Neural progenitor cell (in vitro differentiated cells): ENCODE results near the gene C3orf52.

Experiments used
- EZH2 ChIP-seq: fragments of 200-600 bp; sonication (generic); IDR thresholded peaks from 2 replicates; pipeline ENCODE4 v1.6.1; 2017; ENCODE audit warnings: antibody characterized with exemption, mild to moderate bottlenecking, moderate library complexity
- EZH2phosphoT487 ChIP-seq: fragments of 200-600 bp; sonication (generic); IDR thresholded peaks from 2 replicates; pipeline ENCODE4 v1.6.1; 2017; ENCODE audit warnings: antibody characterized with exemption
- TF ChIP-seq, protein P1 (sequence below): fragments of 200-600 bp; sonication (generic); IDR thresholded peaks from 2 replicates; pipeline ENCODE4 v1.5.1; 2017; ENCODE audit warnings: antibody characterized with exemption, mild to moderate bottlenecking

DNA sequence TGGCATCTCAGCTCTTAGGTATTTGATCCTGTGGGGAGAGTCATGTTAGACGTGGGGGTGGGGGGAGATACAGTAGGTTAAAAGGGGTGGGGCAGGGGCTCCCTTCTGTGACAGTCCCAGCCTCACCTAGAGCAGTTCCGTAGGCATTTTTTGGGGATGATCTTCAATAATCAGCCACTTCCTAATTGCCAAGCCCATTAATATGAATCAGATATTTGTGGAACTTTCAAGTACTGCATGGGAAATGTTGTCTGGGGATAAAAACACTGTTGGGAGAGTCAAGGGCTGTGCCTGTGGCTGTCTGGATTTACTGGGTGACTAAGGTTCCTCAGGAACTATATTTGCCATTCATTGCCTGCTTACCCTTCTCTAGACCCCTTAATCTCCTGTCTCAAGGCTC is 9.5 kb downstream of the C3orf52 start:
- TF ChIP-seq, protein P1, sequence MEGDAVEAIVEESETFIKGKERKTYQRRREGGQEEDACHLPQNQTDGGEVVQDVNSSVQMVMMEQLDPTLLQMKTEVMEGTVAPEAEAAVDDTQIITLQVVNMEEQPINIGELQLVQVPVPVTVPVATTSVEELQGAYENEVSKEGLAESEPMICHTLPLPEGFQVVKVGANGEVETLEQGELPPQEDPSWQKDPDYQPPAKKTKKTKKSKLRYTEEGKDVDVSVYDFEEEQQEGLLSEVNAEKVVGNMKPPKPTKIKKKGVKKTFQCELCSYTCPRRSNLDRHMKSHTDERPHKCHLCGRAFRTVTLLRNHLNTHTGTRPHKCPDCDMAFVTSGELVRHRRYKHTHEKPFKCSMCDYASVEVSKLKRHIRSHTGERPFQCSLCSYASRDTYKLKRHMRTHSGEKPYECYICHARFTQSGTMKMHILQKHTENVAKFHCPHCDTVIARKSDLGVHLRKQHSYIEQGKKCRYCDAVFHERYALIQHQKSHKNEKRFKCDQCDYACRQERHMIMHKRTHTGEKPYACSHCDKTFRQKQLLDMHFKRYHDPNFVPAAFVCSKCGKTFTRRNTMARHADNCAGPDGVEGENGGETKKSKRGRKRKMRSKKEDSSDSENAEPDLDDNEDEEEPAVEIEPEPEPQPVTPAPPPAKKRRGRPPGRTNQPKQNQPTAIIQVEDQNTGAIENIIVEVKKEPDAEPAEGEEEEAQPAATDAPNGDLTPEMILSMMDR = no peak
- TF ChIP-seq EZH2 (no peak), EZH2phosphoT487 (no peak)
